Stimulated activated CD8-positive, alpha-beta memory T cell treated with anti-CD3 and anti-CD28 coated beads, Interleukin-2, amount 100 ng/mL, for 1 hour (primary cell): ENCODE data around the gene RANGAP1.
A peak's percentile ranks its signal among the peaks of the same experiment; 100 is the strongest.

Source experiments
- DNase-seq, 2 donors: peaks; one replicate each; pipeline ENCODE4 v3.0.0-alpha.2; 2020; ENCODE audit warnings: low read depth in 2 of 2

Gene RANGAP1, protein sequence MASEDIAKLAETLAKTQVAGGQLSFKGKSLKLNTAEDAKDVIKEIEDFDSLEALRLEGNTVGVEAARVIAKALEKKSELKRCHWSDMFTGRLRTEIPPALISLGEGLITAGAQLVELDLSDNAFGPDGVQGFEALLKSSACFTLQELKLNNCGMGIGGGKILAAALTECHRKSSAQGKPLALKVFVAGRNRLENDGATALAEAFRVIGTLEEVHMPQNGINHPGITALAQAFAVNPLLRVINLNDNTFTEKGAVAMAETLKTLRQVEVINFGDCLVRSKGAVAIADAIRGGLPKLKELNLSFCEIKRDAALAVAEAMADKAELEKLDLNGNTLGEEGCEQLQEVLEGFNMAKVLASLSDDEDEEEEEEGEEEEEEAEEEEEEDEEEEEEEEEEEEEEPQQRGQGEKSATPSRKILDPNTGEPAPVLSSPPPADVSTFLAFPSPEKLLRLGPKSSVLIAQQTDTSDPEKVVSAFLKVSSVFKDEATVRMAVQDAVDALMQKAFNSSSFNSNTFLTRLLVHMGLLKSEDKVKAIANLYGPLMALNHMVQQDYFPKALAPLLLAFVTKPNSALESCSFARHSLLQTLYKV

DNA sequence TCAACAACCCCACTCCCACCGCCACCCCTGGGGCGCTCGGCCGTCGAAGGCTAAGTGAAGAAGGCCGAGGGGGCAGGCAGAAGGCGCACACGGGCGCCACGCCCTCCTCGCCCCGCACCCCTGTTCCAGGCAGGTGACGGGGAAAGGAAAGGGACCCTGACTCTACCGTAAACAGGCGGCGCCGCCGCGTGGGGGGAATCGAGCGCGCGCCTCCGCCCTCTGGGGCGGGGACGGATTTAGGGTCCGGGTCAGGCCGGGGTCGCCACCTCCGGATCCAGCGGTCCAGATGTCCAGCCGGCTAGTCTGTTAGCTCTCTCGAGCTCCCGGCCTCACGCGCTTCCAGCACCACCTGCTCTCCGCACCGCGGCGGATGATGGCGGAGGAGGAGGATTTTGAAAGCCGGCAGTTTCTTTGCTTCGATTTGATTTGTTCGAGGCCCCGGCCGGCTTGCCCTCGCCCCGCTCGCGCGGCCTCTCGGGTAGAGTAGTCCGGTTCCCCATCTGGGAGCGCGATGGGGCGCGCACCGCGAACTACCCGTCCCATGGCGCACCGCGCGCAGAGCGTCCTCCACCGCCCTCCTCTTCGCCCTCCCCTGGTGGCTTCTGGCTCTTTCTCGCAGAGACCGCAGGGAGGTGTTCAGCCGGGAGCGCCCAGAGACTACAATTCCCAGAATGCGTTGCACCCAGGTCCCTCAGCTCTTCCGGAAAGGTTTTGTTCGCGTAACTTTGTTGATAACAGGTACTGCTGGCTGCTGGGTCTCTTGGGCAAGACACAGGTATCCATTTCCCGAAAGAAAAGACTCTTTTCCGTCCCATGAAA is at the start of gene RANGAP1:
TSS of gene RANGAP1 (minus strand) at position 368 of the 819 bp plus-strand sequence. CDS start 5,143 bp downstream, outside the sequence.
- peak; percentile 94 to 95 for DNase-seq

GRCh38 chr22:41334951-41335635 is 49.1 kb upstream of the RANGAP1 start:
- no peak for DNase-seq

DNA sequence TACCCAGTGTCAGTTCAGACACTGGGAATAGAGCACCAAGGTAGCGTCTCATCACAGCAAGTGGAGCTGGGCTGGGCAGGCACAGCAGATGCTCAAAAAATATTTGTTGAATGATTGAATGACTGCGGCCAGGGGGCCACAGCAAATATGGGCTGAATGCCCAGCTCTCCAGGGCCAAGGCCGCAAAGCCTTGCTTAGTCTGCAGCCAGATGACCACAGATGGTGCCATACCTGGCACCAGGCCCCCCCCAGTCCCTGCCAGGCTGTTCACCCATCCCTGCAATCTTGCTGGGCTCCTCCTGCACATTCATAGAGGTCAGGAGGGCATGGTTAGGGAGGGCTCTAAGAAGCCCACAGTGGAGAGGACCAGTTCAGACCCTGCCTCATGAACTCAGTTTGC is 48.2 kb upstream of the RANGAP1 start:
- DNase-seq: no peak

- DNase-seq: no peak
Measured at GRCh38 chr22:41333806-41334205, 47.8 kb upstream of the RANGAP1 start.

DNA sequence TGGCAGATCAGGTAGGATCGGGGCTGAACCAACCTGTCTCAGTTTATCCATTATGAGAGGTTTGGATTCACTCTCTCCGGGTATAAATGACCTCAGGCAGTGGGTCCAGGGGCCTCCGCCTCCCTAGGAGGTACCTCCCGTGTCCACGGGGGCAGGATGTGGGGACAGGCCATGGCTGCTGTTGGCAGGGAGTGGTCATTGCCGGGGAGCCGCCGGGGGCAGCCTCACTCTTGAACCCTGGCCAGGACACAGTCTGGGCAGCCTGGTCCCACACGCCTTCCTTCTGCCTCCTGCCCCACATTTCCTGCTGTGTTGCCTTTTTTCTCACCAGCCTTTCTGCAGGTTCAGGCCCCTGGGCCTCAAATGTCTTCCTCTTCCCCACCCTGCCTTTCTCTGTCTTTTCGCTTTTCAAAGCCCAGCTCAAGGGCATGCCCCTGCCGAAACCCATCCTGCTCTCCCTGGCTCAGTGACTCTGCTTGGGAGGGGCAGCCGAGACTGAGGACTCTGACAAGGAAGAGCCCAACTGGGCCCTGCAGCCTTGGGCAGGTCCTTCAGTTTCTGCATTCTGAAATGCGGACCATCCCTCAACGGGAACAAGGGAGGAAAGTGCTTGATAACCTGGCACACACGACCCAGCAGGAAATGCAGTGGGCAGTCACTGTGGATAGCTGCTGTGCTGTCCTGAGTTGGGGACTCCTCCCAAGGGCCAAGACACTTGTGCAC is 46.4 kb upstream of the RANGAP1 start:
- no peak for DNase-seq

DNA sequence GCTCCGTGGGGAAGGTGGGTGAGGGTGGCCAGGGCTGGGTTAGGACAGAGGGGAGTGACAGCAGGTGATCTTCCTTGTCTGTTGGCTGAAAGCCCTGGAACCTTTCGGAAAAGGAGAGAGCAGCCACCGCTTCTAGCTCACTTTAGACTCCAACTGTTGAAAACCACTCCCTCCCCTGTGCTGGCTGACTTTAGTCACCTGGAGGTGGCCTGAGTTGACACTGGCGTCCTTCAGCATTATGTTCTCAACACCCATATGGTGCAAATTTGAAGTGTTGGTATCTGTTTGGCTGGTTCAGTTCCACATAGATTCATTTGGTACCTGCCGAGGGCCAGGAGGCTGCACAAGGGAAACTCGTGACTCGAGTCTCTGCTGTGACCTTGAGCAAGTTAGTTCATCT is 44.2 kb upstream of the RANGAP1 start:
- no peak for DNase-seq

DNA sequence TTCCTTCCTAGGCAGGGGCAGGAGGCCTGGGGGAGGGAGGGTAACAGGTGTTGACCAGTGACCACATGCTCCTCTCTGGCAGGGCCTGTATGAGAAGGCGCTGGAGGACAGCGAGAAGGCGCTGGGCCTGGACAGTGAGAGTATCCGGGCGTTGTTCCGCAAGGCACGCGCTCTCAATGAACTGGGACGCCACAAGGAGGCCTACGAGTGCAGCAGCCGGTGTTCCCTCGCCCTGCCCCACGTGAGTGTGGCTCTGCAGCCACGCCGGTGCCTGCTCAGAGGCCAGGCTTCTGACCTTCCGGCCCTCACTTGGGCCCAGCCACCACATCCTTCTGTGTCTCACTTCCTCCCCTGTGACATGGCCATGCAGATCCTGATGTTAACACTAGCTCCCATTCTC is 41.1 kb upstream of the RANGAP1 start:
- DNase-seq: no peak

DNA sequence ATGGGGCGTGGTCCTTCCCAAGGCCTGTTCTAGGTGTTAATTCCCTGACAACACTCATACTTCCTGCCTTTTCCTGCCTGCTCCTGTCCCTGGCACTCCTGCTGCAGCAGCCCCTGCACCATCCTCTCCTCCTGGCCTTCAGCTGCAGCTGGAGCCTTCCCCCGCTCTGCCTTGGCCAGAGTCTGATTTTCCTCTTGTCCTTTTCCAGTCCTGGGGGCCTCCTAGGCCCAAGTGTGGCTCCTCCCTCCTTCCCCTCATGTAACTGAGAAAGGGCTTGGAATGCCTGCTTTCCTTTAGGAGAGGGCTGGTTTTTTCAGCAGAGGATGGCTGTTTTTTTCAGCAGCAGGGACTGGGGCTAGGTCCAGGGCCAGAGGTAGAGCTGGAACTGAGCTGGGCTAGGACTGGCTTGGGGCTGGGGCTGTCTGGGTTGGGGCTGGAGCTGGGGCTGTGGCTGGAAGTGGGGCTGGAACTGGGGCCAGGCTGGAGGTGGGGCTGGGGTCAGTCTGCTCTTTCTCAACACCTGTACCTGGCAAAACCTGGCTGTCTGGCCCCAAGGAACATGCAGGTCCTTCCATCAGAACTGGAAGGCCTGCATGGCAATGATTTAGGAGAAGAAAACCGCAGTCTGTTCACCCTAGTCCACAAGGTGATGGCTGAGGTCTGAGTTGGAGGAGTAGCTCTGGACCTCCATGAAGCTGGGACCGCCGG is 39.0 kb upstream of the RANGAP1 start:
- no peak for DNase-seq

- no peak for DNase-seq
Measured at GRCh38 chr22:41320416-41321240, 34.6 kb upstream of the RANGAP1 start.

GRCh38 chr22:41315586-41315985 is 29.6 kb upstream of the RANGAP1 start:
- DNase-seq: no peak

DNA sequence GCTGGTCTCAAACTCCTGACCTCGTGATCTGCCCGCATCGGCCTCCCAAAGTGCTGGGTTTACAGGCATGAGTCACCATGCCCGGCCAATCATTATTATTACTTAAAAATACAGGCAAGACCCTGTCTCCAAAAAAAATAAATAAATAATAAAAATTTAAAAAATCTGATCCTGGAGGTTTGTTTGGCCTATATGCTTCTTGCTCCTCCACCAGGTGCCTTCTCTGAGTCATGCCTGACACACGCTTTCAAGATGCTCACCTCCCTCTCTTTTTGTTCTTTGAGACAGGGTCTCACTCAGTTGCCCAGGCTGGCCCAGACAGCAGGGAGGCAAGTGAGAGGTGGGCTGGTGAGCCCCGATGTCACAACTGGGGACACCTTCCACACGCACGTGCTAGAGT is 28.8 kb upstream of the RANGAP1 start:
- DNase-seq: no peak

DNA sequence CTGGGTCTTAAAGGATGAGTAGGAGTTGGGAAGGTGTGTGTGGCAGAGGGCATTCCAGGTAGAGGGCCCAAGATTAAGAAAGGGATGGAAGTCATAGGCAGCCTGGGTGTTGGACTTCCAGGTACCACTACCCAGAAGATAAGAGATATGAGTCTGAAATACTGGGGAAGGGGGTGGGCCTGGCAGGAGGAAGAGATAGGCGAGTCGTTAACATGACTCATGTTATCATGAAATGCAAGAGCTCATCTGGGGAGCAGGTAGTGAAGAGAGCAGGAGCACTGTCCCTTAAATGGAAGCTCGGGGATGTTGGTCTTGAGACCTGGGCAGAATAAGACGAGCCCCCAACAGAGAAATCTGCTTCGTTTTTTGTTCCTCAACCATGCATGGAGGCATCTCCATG is 25.5 kb upstream of the RANGAP1 start:
- no peak for DNase-seq

DNA sequence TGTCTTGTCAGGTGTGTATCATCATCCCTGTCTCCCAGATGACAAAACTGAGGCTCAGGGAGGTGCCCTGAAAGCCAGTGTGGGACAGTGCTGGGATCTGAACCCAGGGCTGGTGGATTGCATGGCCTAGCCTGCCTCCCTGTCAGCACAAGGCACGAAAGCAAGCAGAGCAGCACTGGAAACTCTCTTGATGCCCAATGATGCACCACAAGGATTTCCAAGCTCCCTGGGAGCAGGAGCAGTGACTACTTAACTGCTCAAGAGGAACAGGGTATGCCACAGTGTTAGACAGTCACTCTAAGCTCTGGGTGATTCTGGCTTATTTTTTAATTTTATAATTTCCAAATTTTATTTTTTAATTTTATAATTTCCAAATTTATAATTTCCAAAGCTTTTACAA is 24.3 kb upstream of the RANGAP1 start:
- no peak for DNase-seq

- DNase-seq: no peak
Measured at GRCh38 chr22:41308544-41308947, 22.6 kb upstream of the RANGAP1 start.

DNA sequence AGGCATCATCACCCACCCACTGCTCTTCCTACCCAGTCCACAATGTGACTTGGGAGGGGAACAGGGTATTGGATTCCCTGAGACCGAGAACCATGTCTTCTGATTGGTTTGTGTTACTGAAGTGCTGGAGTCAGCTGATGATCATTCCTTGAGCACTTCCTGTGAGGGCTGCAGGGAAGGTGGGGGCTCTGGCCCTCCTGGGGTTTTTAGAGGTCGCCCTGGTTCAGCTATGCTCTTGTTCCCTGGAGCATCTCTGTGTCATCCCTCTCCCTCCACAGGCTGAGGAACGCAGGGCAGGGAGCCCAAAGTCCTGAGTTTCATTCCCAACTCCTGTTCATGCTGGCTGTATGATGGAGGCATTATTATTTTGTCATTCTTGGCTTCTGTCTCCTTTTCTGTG is 22.1 kb upstream of the RANGAP1 start:
- no peak for DNase-seq

DNA sequence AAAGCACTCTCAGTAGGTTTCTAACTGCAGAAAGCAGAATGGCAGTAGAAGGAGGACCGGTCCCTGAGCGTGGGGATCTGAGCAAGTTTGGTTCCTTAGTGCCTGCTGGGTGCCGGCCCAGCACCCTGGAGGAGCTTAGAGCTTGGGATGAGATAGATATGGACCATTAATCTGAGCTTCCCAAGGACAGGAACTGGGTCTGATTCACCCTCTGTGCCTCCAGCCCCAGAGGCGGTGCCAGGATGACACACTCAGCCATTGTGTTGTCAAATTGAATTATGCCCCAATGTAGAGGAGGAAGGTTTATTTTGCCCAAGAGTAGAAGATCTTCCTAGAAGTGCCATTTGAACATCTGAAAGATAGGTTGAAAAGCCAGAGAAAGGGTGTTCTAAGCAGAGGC is 19.7 kb upstream of the RANGAP1 start:
- DNase-seq: no peak

- DNase-seq: no peak
Measured at GRCh38 chr22:41302811-41303210, 16.8 kb upstream of the RANGAP1 start.

- no peak for DNase-seq
Measured at GRCh38 chr22:41302021-41302767, 16.2 kb upstream of the RANGAP1 start.
